GM19397 (cell line): Measurements from ENCODE around the gene PTPN4.
"Not testable (repeated sequence)": the region's sequence is repeated elsewhere in the genome, so short reads cannot be mapped to it uniquely, and the experiment has no call there.

ENCODE experiments used
- ATAC-seq: cut with Tn5 transposase; IDR thresholded peaks from one replicate; pipeline ENCODE4 v1.9.1; 2021; ENCODE audit warnings: mild to moderate bottlenecking, moderate library complexity; ENCODE audit not compliant: unreplicated experiment

Gene PTPN4

GRCh38 chr2:119937680-119938079 lies 178.0 kb downstream of the PTPN4 start:
- no peak for ATAC-seq

- ATAC-seq: no peak
Observed at GRCh38 chr2:119939915-119940314, 180.2 kb downstream of the PTPN4 start.

GRCh38 chr2:119940856-119941255 lies 181.1 kb downstream of the PTPN4 start:
- no peak for ATAC-seq

- no peak for ATAC-seq
Observed at GRCh38 chr2:119941388-119941787, 181.7 kb downstream of the PTPN4 start.

GRCh38 chr2:119941981-119942513 lies 182.3 kb downstream of the PTPN4 start:
- ATAC-seq: no peak

GRCh38 chr2:119943058-119943457 lies 183.3 kb downstream of the PTPN4 start:
- no peak for ATAC-seq

- no peak for ATAC-seq
Observed at GRCh38 chr2:119947535-119947934, 187.8 kb downstream of the PTPN4 start.

GRCh38 chr2:119950966-119951365 lies 191.2 kb downstream of the PTPN4 start:
- ATAC-seq: no peak

GRCh38 chr2:119958670-119959268 lies 199.0 kb downstream of the PTPN4 start:
- ATAC-seq: no peak

- ATAC-seq: no peak
Observed at GRCh38 chr2:119960821-119961220, 201.1 kb downstream of the PTPN4 start.

GRCh38 chr2:119981896-119982295 lies 222.2 kb downstream of the PTPN4 start:
- no peak for ATAC-seq

GRCh38 chr2:119982506-119982905 lies 222.8 kb downstream of the PTPN4 start:
- ATAC-seq: no peak

GRCh38 chr2:119983108-119983507 lies 223.4 kb downstream of the PTPN4 start:
- no peak for ATAC-seq

- no peak for ATAC-seq
Observed at GRCh38 chr2:119996148-119996547, 236.4 kb downstream of the PTPN4 start.

GRCh38 chr2:119996896-119997891 lies 237.5 kb downstream of the PTPN4 start:
- ATAC-seq: not testable (repeated sequence)

GRCh38 chr2:120001471-120001870 lies 241.7 kb downstream of the PTPN4 start:
- ATAC-seq: no peak

GRCh38 chr2:120004254-120004653 lies 244.5 kb downstream of the PTPN4 start:
- no peak for ATAC-seq

GRCh38 chr2:120005834-120006521 lies 246.3 kb downstream of the PTPN4 start:
- ATAC-seq: peak; percentile 91

- no peak for ATAC-seq
Observed at GRCh38 chr2:120007851-120008250, 248.1 kb downstream of the PTPN4 start.

- no peak for ATAC-seq
Observed at GRCh38 chr2:120012363-120012762, 252.6 kb downstream of the PTPN4 start.
